ENCODE data around the gene BAG1. TPM values are rescaled to one million over a fixed set of nuclear protein-coding genes. Genes with fewer than 3 reads are reported as not detected.

BAG1 gene
- total and polyA plus RNA-seq, 4 donors, result 60.4 to 190 (median 93.2) TPM

Other genes with a start within 250 kb of the BAG1 start
- gene DNAJA1, start 239.4 kb downstream of the BAG1 start, total RNA-seq, result 100 to 1,000 TPM in 1 of 2 donors, 10 to 100 TPM in 1; 89.8 to 101 TPM
- gene DNAJA1, start 239.4 kb downstream of the BAG1 start, polyA plus RNA-seq, result 10 to 100 TPM; 39.5 to 78.1 TPM
- gene SMU1, start 188.0 kb downstream of the BAG1 start, total RNA-seq, result 10 to 100 TPM; 15.8 to 18.7 TPM
- 1 to 10 TPM; 8.3 to 8.5 TPM for gene SMU1, start 188.0 kb downstream of the BAG1 start, polyA plus RNA-seq
- 10 to 100 TPM; 74.5 to 95.6 TPM for gene B4GALT1, start 97.4 kb downstream of the BAG1 start, total RNA-seq
- 10 to 100 TPM; 15.2 to 36.0 TPM for gene B4GALT1, start 97.4 kb downstream of the BAG1 start, polyA plus RNA-seq
- gene SPINK4, start 24.5 kb downstream of the BAG1 start, total RNA-seq, result not detected
- gene SPINK4, start 24.5 kb downstream of the BAG1 start, polyA plus RNA-seq, result 100 to 1,000 TPM in 1 of 2 donors, not detected in 1; 129 TPM
- gene CHMP5, start 341 bp upstream of the BAG1 start, total RNA-seq, result 10 to 100 TPM; 53.1 to 59.0 TPM
- 100 to 1,000 TPM in 1 of 2 donors, 10 to 100 TPM in 1; 71.1 to 141 TPM for gene CHMP5, start 341 bp upstream of the BAG1 start, polyA plus RNA-seq
- gene NFX1, start 25.8 kb upstream of the BAG1 start, total RNA-seq, result 10 to 100 TPM; 35.8 to 38.3 TPM
- gene NFX1, start 25.8 kb upstream of the BAG1 start, polyA plus RNA-seq, result 10 to 100 TPM; 21.4 to 23.5 TPM
- 1 to 10 TPM; 2.7 to 9.1 TPM for gene AQP7, start 137.9 kb upstream of the BAG1 start, total RNA-seq
- 10 to 100 TPM in 1 of 2 donors, 1 to 10 TPM in 1; 1.4 to 12.0 TPM for gene AQP7, start 137.9 kb upstream of the BAG1 start, polyA plus RNA-seq
- 1 to 10 TPM; 2.8 to 6.0 TPM for gene AQP3, start 182.9 kb upstream of the BAG1 start, total RNA-seq
- 1 to 10 TPM; 2.8 to 9.3 TPM for gene AQP3, start 182.9 kb upstream of the BAG1 start, polyA plus RNA-seq
- 10 to 100 TPM; 20.2 to 24.3 TPM for gene NOL6, start 209.2 kb upstream of the BAG1 start, total RNA-seq
- gene NOL6, start 209.2 kb upstream of the BAG1 start, polyA plus RNA-seq, result 10 to 100 TPM in 1 of 2 donors, 1 to 10 TPM in 1; 5.9 to 26.5 TPM

All from aorta (tissue), 4 donors.